Measurements from ENCODE around the gene AFAP1. TPM values are rescaled to one million over a fixed set of nuclear protein-coding genes. Genes with fewer than 3 reads are reported as not detected.

Gene AFAP1
- total RNA-seq, 1 experiment from 2014 or later, result 23.6 TPM

DNA sequence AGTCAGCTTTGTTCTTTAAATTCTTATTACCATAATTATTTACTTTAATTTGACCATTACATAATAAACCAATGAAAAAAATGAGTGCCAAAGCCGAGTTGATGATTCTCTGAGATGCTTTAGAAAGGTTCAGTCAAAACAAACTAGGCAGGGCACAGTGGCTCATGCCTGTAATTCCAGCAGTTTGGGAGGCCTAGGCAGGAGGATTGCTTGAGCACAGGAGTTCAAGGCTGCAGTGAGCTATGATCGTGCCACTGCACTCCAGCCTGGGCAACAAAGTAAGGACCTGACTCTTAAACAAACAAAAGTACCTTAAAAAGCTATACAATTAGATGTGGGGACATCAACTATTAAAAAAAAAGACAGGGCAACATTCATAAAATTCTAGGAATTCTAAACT is 75.0 kb downstream of the AFAP1 start:
- peaks cover 57% of the 10 kb centered on the region for H3K4me1 Mint-ChIP-seq
- ATAC-seq, result no peak
- H3K36me3 Mint-ChIP-seq, result peaks cover 26% of the 10 kb centered on the region
- no peak overlapping the region for H3K27ac Mint-ChIP-seq
- POLR2A ChIA-PET, result no interaction called here
- no peak for DNase-seq (ENCODE audit: low spot score)
- H3K27me3 Mint-ChIP-seq (ENCODE audit: low read depth), result no peaks in the 10 kb centered on the region
- H3K9me3 Mint-ChIP-seq, result peaks cover 12% of the 10 kb centered on the region
- TF ChIP-seq, protein P1, sequence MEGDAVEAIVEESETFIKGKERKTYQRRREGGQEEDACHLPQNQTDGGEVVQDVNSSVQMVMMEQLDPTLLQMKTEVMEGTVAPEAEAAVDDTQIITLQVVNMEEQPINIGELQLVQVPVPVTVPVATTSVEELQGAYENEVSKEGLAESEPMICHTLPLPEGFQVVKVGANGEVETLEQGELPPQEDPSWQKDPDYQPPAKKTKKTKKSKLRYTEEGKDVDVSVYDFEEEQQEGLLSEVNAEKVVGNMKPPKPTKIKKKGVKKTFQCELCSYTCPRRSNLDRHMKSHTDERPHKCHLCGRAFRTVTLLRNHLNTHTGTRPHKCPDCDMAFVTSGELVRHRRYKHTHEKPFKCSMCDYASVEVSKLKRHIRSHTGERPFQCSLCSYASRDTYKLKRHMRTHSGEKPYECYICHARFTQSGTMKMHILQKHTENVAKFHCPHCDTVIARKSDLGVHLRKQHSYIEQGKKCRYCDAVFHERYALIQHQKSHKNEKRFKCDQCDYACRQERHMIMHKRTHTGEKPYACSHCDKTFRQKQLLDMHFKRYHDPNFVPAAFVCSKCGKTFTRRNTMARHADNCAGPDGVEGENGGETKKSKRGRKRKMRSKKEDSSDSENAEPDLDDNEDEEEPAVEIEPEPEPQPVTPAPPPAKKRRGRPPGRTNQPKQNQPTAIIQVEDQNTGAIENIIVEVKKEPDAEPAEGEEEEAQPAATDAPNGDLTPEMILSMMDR (IDR thresholded peaks at IDR 0.05), result no peak
- TF ChIP-seq, protein P2, sequence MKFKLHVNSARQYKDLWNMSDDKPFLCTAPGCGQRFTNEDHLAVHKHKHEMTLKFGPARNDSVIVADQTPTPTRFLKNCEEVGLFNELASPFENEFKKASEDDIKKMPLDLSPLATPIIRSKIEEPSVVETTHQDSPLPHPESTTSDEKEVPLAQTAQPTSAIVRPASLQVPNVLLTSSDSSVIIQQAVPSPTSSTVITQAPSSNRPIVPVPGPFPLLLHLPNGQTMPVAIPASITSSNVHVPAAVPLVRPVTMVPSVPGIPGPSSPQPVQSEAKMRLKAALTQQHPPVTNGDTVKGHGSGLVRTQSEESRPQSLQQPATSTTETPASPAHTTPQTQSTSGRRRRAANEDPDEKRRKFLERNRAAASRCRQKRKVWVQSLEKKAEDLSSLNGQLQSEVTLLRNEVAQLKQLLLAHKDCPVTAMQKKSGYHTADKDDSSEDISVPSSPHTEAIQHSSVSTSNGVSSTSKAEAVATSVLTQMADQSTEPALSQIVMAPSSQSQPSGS (CRISPR knock-in tag; IDR thresholded peaks at IDR 0.05; ENCODE audit: borderline replicate concordance, low read depth), result no peak
- TF ChIP-seq ELF4 (CRISPR knock-in tag; IDR thresholded peaks at IDR 0.05; ENCODE audit: low read depth) (no peak), NFE2L1 (CRISPR knock-in tag; IDR thresholded peaks at IDR 0.05) (no peak), SP1 (CRISPR knock-in tag; conservative IDR thresholded peaks at IDR 0.05) (no peak), RORB (CRISPR knock-in tag; IDR thresholded peaks at IDR 0.05) (no peak), HMGA2 (CRISPR knock-in tag; IDR thresholded peaks at IDR 0.05) (no peak), ATF1 (CRISPR knock-in tag; IDR thresholded peaks at IDR 0.05) (no peak), ZNF138 (CRISPR knock-in tag; conservative IDR thresholded peaks at IDR 0.05) (no peak)
- TF ChIP-seq, protein P3, sequence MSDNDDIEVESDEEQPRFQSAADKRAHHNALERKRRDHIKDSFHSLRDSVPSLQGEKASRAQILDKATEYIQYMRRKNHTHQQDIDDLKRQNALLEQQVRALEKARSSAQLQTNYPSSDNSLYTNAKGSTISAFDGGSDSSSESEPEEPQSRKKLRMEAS (CRISPR knock-in tag; IDR thresholded peaks at IDR 0.05), result no peak
- TF ChIP-seq, protein P4, sequence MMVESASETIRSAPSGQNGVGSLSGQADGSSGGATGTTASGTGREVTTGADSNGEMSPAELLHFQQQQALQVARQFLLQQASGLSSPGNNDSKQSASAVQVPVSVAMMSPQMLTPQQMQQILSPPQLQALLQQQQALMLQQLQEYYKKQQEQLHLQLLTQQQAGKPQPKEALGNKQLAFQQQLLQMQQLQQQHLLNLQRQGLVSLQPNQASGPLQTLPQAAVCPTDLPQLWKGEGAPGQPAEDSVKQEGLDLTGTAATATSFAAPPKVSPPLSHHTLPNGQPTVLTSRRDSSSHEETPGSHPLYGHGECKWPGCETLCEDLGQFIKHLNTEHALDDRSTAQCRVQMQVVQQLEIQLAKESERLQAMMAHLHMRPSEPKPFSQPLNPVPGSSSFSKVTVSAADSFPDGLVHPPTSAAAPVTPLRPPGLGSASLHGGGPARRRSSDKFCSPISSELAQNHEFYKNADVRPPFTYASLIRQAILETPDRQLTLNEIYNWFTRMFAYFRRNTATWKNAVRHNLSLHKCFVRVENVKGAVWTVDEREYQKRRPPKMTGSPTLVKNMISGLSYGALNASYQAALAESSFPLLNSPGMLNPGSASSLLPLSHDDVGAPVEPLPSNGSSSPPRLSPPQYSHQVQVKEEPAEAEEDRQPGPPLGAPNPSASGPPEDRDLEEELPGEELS (CRISPR knock-in tag; IDR thresholded peaks at IDR 0.05), result no peak
- TF ChIP-seq, protein P5, sequence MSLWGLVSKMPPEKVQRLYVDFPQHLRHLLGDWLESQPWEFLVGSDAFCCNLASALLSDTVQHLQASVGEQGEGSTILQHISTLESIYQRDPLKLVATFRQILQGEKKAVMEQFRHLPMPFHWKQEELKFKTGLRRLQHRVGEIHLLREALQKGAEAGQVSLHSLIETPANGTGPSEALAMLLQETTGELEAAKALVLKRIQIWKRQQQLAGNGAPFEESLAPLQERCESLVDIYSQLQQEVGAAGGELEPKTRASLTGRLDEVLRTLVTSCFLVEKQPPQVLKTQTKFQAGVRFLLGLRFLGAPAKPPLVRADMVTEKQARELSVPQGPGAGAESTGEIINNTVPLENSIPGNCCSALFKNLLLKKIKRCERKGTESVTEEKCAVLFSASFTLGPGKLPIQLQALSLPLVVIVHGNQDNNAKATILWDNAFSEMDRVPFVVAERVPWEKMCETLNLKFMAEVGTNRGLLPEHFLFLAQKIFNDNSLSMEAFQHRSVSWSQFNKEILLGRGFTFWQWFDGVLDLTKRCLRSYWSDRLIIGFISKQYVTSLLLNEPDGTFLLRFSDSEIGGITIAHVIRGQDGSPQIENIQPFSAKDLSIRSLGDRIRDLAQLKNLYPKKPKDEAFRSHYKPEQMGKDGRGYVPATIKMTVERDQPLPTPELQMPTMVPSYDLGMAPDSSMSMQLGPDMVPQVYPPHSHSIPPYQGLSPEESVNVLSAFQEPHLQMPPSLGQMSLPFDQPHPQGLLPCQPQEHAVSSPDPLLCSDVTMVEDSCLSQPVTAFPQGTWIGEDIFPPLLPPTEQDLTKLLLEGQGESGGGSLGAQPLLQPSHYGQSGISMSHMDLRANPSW (CRISPR knock-in tag; conservative IDR thresholded peaks at IDR 0.05; ENCODE audit: low read depth), result no peak
- TF ChIP-seq, protein P6, sequence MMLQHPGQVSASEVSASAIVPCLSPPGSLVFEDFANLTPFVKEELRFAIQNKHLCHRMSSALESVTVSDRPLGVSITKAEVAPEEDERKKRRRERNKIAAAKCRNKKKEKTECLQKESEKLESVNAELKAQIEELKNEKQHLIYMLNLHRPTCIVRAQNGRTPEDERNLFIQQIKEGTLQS (CRISPR knock-in tag; conservative IDR thresholded peaks at IDR 0.05), result no peak
- TF ChIP-seq, protein P7, sequence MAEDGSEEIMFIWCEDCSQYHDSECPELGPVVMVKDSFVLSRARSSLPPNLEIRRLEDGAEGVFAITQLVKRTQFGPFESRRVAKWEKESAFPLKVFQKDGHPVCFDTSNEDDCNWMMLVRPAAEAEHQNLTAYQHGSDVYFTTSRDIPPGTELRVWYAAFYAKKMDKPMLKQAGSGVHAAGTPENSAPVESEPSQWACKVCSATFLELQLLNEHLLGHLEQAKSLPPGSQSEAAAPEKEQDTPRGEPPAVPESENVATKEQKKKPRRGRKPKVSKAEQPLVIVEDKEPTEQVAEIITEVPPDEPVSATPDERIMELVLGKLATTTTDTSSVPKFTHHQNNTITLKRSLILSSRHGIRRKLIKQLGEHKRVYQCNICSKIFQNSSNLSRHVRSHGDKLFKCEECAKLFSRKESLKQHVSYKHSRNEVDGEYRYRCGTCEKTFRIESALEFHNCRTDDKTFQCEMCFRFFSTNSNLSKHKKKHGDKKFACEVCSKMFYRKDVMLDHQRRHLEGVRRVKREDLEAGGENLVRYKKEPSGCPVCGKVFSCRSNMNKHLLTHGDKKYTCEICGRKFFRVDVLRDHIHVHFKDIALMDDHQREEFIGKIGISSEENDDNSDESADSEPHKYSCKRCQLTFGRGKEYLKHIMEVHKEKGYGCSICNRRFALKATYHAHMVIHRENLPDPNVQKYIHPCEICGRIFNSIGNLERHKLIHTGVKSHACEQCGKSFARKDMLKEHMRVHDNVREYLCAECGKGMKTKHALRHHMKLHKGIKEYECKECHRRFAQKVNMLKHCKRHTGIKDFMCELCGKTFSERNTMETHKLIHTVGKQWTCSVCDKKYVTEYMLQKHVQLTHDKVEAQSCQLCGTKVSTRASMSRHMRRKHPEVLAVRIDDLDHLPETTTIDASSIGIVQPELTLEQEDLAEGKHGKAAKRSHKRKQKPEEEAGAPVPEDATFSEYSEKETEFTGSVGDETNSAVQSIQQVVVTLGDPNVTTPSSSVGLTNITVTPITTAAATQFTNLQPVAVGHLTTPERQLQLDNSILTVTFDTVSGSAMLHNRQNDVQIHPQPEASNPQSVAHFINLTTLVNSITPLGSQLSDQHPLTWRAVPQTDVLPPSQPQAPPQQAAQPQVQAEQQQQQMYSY (CRISPR knock-in tag; IDR thresholded peaks at IDR 0.05), result no peak
- TF ChIP-seq, protein P8, sequence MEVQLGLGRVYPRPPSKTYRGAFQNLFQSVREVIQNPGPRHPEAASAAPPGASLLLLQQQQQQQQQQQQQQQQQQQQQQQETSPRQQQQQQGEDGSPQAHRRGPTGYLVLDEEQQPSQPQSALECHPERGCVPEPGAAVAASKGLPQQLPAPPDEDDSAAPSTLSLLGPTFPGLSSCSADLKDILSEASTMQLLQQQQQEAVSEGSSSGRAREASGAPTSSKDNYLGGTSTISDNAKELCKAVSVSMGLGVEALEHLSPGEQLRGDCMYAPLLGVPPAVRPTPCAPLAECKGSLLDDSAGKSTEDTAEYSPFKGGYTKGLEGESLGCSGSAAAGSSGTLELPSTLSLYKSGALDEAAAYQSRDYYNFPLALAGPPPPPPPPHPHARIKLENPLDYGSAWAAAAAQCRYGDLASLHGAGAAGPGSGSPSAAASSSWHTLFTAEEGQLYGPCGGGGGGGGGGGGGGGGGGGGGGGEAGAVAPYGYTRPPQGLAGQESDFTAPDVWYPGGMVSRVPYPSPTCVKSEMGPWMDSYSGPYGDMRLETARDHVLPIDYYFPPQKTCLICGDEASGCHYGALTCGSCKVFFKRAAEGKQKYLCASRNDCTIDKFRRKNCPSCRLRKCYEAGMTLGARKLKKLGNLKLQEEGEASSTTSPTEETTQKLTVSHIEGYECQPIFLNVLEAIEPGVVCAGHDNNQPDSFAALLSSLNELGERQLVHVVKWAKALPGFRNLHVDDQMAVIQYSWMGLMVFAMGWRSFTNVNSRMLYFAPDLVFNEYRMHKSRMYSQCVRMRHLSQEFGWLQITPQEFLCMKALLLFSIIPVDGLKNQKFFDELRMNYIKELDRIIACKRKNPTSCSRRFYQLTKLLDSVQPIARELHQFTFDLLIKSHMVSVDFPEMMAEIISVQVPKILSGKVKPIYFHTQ (CRISPR knock-in tag; IDR thresholded peaks at IDR 0.05), result no peak
- CTCF ChIA-PET, result interaction anchor here (1.0 to 4.9 kb wide), 4 partner anchors 11 to 61 kb away, joined by 3 to 24 read pairs (median 5); no protein-coding TSS in a partner anchor
- H3K4me3 Mint-ChIP-seq, result no peak overlapping the region
